ENCODE measurements around the gene LRRC52.
"Not testable (repeated sequence)": the region's sequence is repeated elsewhere in the genome, so short reads cannot be mapped to it uniquely, and the experiment has no call there.

Gene LRRC52

DNA sequence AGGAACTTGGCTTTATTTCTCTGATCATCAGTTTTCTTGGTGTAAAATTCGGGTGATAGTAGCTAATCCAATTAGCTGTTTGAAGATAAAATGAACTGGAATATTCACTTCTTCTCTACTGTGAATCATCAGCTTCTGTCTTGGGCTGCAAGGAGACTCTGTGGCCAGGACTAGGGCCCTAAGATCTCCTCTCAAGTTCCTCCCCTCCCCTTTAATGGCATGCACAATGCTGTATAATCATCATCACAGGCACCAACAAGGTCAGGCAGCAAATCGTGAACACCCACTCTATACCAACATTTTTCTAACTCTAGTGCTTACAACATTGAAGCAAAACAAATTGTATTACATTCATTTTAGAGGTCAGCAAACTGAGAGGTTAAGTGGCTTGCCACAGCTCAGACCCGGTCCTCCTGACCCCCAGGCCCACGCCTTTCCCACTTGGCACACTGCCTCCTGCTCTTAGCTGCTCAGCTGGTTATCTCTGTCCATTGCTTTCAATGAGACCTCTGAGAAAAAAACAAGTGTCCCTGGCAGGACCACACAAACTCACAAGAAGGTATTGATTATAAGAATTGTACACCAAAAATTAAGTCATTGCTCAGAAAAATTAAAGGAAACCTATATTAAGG lies 31.8 kb downstream of the LRRC52 start:
- intact Hi-C loops (cut with DNase I): no loop called here
- no peak for DNase-seq

DNA sequence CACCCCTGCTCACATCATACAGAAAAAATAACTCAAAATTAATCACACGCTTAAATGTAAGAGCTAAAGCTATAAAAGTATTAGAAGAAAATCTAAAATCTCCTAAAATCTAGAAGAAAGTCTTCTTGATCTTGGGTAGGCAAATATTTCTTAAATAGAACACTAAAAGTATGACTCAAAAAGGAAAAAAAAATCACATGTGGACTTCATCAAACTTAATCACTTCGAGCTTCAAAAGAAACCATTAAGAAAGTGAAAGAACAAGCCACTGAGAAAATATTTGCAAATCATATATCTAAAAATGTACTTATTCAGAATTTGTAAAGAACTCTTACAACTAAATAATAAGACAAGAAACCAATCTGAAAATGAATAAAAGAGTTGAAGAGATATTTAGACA lies 32.7 kb downstream of the LRRC52 start:
- intact Hi-C loops (cut with DNase I): no loop called here
- DNase-seq: no peak

DNA sequence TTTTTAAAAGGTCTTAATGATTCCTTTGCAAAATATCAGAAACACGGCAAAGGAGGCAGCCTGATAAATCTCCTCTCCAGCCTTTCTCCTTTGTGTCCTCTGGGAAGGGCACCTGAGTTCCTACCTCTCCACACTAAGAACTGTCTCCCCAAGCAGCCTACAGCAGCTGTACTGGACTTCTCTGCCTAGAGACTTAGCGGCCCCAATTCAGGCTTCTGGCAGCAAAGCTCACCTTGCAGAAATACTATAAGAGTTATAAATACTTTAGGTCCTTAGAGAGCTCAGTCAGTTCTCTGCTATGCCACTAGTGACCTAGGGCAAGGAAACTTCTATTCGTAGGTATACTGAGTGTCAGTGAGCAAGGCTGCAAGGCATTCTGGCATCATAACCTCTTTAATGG lies 33.9 kb downstream of the LRRC52 start:
- no peak for DNase-seq
- intact Hi-C loops (cut with DNase I): no loop called here

DNA sequence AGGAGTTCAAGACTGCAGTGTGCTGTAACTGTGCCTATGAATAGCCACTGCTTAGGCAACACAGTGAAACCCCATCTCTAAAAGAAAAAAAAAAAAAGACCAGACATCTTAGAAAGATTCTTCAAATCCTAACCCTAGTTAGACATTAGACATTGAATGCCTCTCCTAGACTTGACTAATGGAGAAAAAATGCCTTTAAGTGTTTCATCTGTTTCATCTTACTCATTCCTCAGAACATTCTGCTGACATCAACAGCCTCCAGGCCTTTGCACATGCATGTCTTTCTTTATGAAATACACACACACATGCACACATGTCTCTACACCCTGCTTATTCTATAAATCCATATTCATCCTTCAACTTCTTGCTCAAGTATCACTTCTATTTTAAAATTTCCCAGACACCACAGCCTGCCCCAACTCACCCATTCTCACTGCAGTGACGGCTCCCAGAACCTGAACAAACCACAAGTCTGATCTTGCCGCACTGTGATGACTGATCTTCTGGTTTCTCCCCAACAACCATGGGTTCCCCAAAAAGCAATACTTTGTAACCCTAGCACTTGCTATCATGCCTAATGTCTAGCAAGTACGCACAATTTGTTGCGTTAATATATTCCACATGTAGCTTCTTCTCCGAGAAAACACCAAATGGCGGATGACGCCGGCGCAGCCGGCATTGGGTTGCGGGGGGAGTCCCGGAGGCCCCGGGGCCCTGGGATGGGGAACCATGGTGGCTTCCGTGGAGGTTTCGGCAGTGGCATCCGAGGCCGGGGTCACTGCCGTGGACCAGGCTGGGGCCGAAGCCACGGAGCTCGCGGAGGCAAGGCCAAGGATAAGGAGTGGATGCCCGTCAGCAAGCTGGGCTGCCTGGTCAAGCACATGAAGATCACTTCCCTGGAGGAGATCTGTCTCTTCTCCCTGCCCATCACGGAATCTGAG lies 37.4 kb downstream of the LRRC52 start:
- DNase-seq: no peak
- intact Hi-C loops (cut with DNase I): no loop called here

DNA sequence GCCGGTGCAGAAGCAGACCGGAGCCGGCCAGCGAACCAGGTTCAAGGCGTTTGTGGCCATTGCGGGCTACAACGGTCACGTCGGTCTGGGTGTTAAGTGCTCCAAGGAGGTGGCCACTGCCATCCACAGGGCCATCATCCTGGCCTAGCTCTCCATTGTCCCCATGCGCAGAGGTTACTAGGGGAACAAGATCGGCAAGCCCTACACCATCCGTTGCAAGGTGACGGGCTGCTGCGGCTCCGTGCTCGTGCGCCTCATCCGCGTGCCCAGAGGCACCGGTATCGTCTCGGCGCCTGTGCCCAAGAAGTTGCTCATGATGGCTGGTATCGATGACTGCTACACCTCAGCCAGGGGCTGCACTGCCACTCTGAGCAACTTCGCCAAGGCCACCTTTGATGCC lies 38.1 kb downstream of the LRRC52 start:
- DNase-seq: no peak
- intact Hi-C loops (cut with DNase I): no loop called here

DNA sequence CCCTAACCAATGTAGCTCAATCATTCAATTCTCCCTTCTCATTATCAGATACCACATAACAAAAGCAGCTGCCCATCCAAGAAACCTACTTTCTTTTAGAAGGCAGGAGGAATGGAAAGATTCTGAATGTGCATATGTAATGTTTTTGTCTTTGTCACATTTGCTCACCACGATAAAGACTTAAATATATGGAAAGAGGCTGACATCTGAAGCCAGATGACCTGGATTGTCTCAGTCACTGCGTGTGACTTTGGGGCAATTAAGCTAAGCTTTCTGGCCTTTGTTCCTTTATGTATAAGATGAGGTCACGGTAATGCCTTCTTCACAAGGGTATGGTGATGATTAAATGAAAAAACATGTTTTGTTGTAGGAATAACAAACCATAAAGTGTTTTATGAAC lies 42.6 kb downstream of the LRRC52 start:
- DNase-seq: no peak
- intact Hi-C loops (cut with DNase I): no loop called here

DNA sequence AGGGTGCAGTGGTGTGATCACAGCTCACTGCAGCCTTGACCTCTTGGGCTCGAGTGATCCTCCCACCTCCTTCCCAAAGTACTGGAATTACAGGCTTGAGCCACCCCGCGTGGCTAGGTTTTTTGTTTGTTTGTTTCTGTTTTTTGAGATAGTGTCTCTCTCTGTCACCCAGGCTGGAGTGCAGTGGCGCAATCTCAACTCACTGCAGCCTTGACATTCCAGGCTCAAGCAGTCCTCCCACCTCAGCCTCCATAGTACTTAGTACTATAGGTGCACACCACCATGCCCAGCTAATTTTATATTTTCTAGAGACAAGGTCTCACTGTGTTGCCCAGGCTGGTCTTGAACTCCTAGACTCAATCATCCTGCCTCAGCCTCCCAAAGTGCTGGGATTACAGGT lies 47.6 kb downstream of the LRRC52 start:
- DNase-seq; intact Hi-C loops (cut with DNase I): not testable (repeated sequence)

DNA sequence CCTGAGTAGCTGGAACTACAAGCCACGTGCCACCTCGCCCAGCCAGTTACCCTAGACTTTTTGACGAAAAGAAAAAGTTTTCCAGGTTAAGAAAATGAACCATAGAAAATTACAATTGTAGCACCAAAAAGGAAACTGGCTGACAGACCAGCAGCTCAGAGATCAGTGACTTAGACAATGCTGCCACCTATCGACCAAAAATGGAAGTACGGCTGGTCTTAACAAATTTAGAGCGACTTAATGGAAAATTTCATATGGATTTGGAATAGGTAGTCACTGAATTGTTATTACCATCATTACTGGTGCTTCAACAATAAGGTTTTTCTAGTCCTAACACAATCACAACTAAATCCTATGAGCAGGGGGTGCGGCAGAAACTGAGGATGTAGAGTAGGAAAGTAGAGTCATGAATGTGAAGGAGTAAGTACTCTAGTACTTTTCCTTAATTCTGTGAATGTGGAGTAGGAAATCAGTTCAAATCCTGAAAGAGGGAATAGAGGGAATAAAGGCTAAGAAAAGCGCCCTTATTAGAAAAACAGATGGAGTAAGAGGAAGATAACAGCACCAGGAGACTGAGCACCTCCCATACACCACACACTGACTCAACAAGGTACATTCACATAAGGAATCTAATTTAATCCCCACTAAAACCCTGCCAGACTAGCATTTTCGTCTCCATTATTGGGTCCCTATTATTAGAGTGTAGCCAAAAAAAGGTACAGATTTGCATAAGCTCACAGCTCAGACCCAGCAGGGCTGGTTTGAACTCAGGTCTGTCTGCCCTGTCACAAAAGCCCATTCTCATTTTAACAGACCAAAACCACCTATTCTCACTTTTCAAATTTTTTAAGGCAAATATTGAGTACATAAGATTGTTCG lies 49.4 kb downstream of the LRRC52 start:
- intact Hi-C loops (cut with DNase I): no loop called here
- DNase-seq: peak in 41 of 42 donors; percentile 8 to 93 (median 82)

DNA sequence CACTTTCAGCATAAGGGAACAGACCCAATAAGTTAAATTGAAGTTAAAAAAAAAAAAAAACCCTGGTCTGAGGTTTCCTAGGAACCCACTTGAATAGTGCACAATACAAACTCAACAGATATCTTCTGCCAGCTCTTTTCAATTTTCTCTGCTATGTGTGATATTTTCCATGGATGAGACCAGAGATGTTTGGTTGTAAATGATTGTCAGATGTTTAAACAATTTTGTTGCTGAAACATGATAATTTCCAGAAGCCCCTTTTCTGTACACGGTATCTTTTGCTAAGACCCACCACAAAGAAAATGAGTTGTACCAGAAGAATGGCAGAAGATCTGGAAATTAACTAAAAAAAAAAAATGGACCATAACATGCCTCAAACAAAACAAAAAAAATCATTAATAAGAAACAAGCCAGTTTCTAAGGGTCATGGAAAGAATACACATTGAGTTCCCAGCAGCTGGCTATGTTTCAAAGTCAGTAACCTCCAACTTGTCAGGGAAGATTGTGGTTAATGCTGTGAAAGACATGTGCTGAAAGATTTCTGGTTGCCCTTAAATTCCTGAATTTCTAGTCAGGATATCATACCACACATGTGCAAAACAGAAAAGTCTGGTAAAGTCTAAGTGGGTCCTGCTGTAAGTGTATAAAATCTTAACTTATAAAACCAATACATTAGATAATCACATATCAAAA lies 51.6 kb downstream of the LRRC52 start:
- intact Hi-C loops (cut with DNase I): loop anchor here (5.0 kb wide), 1 partner anchor 203 kb away; no protein-coding TSS in a partner anchor
- no peak for DNase-seq

DNA sequence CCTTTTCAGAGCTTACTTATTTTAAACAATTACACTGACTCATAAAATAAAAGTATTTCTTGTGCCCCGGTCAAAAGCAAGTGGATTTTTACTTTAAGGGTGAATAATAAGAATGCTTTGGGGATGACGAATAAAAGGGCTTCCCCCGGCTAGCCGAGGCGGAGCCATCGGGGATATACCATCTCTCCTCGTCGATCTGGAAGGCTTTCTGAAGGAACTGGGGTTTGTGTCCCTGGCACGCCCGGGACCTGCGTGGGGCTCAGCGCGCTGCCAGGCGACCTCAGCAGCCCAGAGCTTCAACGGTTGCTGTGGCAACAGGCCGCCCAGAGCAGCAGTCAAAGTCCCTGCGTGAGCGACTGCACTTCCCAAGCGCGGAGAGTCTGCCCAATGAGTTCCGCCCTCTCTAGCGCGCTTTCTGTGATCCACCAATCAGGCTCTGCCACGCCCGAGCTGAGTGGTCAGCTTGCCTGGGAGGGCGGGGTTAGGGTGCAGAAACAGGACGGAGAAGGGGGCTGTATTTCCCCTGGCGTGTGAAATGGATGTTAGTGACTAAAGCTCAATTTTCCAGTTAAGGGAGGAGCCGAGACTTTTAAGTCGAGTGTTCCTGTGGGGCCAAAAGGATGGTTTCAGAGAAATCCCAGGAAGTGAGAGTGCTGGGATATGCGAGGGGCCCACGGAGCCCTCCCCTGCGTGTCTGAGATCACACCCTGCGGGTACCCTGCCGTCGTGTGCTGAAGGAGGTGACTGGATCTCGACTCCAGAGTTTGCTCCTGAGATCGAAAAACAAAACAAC lies 54.3 kb downstream of the LRRC52 start:
- peak; percentile 92 to 99 (median 97) for DNase-seq
- intact Hi-C loops (cut with DNase I): loop anchor here (5.0 kb wide), 1 partner anchor 206 kb away; no protein-coding TSS in a partner anchor

DNA sequence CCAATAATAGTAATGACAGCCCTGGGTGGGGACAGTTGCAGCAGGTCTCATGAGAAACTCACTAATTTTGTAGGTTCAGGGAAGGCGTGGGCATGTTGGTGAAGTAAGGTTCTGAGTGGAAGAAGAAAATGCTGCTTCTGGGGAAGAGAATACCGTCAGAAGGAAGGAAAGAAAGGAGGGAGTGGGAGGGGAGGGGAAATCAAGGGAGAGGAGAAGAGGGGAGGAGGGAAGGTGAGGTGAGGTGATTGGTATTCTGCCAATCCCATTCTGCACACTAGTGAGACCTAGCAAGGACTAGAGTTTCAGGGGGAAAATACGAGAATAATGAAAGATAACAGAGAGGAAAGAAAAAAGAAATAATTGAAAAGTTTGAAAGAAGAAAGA lies 54.9 kb downstream of the LRRC52 start:
- intact Hi-C loops (cut with DNase I): loop anchor here (5.0 kb wide), 1 partner anchor 206 kb away; no protein-coding TSS in a partner anchor
- DNase-seq: peak in 2 of 42 donors; percentile 16 to 17

DNA sequence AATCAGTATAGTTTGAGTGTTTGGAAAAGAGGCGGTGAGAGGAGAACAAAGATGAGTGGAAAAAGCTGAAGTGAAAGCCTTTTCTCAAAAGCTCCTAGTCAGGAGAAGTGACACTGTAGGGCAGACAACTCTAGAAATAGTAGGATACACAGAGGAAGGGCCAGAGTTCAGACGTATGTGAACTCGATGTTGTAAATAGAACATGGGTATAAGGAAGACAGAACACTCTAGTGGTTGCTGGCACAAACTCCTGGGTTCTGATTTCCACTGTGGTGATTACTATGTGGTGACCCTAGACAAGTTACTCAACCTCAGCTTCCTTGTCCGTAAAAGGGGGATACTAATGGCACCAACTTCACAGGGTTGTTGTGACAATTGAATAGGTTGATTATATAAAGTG lies 57.0 kb downstream of the LRRC52 start:
- intact Hi-C loops (cut with DNase I): loop anchor here (5.0 kb wide), 1 partner anchor 312 kb away; no protein-coding TSS in a partner anchor
- peak in 11 of 42 donors; percentile 21 to 52 (median 31) for DNase-seq

DNA sequence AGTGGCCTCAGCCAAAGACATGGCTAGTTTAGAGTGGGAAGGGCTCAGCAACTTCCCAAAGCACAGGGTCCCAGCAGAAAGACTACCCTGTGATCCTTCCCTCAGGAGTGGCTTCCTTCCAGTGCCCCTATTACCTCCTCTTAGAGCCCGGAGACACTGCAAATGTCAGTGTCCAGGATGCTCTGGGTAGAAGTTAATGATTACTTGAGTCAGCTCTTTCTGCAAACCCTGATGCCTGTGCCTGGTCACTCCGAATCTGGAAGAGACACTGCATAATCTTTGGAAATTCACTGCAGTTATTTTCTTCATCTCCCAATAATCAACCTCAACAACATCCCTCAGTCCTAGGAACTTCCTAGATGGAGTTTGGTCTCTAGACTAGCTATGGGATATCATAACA lies 60.0 kb downstream of the LRRC52 start:
- intact Hi-C loops (cut with DNase I): loop anchor here (5.0 kb wide), 1 partner anchor 308 kb away; no protein-coding TSS in a partner anchor

DNA sequence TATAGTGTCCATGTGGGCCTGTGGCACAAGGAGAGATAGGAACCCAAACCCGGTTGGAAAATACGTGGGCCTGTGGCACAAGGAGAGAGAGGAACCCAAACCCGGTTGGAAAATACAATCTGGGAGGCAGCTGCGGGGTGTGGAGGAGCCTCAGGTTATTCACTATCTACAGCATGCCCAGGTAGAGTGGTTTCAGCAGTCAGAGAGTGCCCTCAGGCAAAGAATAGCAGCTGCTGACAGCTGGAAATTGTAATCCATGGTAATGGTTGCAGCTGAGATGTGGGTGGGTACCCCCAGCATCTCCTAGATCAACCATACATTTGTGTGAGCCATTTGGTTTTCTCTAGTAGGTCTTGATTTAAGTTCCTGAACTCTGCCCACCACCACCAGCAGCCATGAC lies 61.4 kb downstream of the LRRC52 start:
- no peak for DNase-seq
- intact Hi-C loops (cut with DNase I): no loop called here

More for the DNA sequence above, 60.0 kb downstream of the LRRC52 start:
- no peak for DNase-seq

DNA sequence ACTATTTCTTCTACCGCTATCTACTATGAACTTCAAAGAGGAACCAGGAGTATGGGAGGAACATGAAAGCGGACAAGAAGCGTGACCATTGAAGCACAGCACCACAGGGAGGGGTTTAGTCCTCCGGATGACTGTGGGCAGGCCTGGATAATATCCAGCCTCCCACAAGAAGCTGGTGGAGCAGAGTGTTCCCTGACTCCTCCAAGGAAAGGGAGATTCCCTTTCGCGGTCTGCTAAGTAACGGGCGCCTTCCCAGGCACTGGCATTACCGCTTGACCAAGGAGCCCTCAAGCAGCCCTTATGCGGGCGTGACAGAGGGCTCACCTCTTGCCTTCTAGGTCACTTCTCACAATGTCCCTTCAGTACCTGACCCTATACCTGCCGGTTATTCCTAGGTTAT lies 62.9 kb downstream of the LRRC52 start:
- intact Hi-C loops (cut with DNase I); DNase-seq: not testable (repeated sequence)

DNA sequence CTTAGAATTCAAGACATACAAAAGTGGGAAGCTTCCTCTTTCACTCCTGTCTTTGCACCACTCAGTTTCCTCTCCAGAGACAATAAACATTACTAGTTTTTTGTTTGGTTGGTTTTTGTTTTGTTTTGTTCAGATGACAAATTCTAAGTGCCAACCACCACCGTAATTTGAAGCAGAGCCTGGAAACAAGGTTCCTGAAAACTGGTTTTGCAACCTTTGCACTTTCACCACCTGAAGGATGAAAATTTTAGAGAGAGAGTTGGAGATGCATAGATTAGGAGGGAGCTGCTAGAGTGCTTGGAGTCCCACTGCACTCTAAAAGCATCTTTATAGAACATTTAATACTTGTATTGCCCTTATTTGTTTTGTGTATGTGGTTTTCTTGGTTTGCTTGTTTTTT lies 67.1 kb downstream of the LRRC52 start:
- no peak for DNase-seq
- intact Hi-C loops (cut with DNase I): no loop called here

DNA sequence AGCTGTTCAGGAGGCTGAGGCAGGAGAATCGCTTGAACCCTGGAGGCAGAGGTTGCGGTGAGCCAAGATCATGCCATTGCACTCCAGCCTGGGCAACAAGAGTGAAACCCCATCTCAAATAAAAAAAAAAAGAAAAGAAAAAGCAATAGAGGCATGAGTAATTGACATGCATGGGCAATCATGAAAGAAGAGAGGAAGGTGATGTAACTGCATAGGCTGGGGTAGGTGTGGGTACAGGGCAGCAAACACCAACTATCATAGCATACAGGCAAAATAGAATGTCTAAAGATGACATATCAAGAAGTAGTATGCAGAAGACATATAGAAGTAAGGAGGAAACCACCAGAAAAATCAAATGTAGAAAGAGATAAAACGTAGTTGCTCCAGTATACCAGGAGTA lies 68.3 kb downstream of the LRRC52 start:
- no peak for DNase-seq
- intact Hi-C loops (cut with DNase I): no loop called here

Measured in head of caudate nucleus (tissue), 42 donors.